ENCODE results near the gene ORM2.
"Not testable (repeated sequence)": the region's sequence is repeated elsewhere in the genome, so short reads cannot be mapped to it uniquely, and the experiment has no call there.

Gene ORM2

GRCh38 chr9:114329625-114330022, at the start of gene ORM2:
Gene ORM2, plus strand, starts transcription at chr9:114329869. Its CDS starts 36 bp downstream, at chr9:114329905.
- not testable (repeated sequence) for DNase-seq (ENCODE audit: low read depth)

- no peak for DNase-seq (ENCODE audit: low read depth)
Measured at GRCh38 chr9:114280636-114281472, 48.8 kb upstream of the ORM2 start.

DNA sequence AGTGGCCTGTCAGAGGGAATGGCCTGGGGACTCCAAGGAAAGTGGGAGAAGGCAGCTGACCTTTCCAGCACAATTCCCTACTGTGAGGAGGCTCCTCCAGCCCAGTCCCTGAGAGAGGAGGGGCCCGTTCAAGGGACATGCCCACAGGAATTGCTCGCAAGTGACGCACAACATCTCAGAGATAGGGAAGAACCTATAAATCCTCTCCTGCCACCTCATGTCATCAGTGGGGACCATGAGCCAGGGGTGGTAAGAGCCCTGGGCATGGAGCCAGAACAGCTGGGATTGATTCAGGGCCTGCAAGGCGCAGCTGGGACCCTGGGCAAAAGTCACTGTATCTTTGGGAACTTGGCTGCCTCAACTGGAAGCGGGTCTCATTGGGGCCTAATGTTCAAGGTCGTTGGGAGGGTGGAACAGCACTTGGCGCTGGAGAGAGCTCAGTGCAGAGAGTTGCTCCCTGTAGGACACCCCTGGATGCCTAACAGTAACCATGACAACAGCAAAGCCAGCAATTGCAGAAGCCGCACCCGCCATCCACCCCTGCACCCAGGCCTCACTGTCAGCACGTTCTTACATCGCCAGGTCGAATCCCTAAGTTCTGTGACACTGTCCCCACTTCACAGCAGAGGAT, 48.1 kb upstream of the ORM2 start:
- DNase-seq (ENCODE audit: low read depth), result no peak

GRCh38 chr9:114282104-114282485, 47.6 kb upstream of the ORM2 start:
- no peak for DNase-seq (ENCODE audit: low read depth)

- no peak for DNase-seq (ENCODE audit: low read depth)
Measured at GRCh38 chr9:114282507-114282906, 47.2 kb upstream of the ORM2 start.

- DNase-seq (ENCODE audit: low read depth), result peak; percentile 53
Measured at GRCh38 chr9:114282926-114283325, 46.7 kb upstream of the ORM2 start.

GRCh38 chr9:114283551-114284111, 46.0 kb upstream of the ORM2 start:
- DNase-seq (ENCODE audit: low read depth), result no peak

DNA sequence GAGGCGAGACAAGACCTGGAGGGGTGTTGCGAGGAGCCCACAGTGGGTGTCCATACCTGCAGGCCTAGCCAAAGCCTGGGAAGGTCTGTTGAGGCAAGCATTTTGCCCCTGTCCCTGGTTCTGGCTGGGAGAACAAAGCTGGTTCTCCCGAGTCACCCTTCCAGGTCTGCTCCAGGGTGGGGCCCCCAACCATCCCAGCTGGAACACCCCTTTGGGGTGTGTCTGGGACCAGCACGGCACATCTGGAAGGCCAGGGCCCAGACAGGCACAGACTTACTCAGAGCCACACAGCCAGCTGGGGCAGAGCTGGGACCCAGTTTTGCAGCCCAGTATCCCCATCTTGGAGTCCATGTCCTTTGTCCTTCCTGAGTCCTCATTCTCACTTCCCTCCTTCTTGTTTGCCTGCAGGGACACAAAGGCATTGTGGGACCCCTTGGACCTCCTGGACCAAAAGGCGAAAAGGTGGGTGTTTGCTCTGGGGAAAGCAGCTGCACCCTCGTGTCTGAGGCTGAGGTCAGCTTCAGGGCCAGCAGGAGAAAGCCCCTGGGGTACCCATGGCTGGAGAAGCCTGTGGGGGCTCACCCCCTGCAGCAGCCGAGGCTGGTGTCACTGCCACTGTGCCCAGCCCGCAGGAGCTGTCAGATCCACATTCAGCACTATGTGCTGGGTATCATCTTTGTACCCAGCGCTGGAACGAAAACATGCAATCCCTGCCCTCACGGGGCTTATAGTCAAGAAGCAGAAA, 45.2 kb upstream of the ORM2 start:
- no peak for DNase-seq (ENCODE audit: low read depth)

DNA sequence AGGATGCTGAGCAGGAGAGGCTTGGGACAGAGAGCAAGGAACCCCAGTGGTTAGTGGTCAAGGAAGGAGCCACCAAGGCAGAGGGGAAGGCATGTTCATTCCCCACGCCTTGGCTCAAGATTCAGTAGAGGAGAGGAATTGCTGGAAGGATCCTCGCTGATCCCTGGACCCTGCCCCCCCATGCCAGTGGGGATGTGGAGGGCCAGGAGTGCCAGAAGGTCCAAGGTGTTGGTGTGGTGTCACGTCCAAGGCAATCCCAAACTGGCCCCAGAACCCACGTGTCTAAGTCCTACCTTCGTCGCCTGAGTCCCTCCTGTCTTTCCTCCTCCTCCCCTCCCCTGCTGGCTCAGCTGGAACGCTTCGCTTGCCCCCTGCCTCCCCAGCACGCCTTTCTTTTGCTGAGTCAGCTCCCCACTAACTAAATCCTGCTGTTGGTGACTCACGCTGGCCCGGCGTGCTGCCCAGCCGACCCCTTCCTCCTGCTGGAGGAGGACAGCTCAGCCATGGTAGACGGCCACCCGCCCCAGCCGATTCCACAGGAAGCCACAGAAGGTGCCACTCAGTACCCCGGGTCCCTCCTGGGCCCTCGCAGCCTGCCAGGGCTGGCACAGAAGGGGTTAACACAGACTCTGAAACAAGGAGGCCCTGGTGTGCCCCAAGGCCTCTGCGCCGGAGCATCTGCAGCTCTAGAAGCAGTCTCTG, 44.4 kb upstream of the ORM2 start:
- peak; percentile 59 for DNase-seq (ENCODE audit: low read depth)

DNA sequence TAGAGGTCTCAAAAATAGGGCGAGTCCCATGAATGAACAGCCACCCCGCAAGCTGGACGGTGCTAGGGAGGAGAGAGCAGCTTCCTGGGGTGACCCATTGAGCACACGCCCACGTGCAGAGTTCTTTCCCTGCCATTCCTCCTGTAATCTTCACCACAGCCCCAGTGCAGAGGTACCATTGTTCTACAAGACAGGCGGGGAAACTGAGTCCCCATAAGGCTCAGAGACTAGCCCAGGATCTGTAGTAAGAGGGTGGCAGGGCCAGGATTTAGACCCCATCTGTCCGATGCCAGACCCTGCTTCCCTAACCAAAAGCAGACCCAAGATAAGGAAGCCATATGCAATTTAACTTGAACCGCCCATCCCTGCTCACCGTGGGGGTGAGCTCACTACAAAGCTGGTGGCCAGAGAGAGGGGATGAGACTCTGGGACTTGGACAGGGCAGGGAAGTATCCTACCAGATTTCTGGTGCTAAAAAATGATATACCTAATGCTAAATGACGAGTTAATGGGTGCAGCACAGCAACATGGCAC, 43.5 kb upstream of the ORM2 start:
- no peak for DNase-seq (ENCODE audit: low read depth)

DNA sequence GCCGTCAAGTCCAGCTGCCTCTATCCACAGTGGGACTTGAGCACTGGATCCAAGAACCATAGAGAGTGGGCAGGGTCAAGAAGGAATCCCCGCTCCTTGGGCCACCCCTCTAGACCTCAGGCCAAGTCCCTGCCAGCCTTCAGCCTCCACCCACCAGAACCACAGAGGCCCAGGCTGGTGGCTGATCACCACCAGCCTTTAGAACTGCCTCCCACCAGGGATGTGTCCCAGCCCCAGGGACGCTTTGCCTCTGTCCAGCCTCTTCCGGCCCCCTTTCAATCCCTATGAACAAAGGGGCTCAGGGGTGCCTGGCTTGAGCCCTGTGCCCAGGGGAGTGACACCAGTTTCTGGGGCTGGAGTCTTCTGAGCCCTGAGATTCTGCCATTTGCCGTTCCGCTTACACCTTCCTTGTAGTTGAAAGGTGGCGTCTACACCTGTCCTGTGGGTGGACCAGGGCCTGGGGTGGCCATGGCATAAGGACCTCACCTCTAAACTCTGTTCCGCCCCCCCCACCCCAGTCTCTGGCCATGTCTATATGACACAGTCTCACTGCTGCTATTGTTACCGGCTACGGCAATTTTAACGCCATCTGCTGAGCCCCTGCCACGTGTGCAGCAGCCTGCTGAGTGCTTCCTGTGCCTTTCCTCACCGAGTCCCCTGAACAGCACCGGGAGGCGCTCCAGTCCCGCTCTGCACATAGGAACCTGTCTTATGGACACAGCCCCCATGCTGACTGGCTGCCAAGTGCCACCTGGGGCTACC, 42.5 kb upstream of the ORM2 start:
- no peak for DNase-seq (ENCODE audit: low read depth)

DNA sequence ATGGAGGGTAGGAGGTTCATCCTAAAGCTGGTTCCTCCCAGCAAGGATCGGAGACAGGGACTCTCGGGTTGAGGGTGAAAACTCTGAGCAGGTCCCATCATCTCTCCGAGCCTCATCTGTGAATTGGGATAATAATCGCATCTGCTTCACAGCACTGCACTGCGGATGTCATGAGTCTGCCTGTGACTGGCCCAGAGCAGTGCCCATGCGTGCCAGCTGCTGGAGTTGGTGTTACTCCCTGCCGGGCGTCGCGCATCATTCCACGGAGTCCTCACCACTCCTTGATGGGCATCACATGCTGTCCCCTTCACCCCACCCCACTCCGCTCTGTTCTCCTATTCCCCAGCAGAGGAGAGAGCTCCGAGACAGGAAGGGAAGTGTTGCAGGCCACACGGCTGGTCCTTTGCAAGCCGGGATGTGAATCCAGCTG, 41.9 kb upstream of the ORM2 start:
- DNase-seq (ENCODE audit: low read depth), result no peak

DNA sequence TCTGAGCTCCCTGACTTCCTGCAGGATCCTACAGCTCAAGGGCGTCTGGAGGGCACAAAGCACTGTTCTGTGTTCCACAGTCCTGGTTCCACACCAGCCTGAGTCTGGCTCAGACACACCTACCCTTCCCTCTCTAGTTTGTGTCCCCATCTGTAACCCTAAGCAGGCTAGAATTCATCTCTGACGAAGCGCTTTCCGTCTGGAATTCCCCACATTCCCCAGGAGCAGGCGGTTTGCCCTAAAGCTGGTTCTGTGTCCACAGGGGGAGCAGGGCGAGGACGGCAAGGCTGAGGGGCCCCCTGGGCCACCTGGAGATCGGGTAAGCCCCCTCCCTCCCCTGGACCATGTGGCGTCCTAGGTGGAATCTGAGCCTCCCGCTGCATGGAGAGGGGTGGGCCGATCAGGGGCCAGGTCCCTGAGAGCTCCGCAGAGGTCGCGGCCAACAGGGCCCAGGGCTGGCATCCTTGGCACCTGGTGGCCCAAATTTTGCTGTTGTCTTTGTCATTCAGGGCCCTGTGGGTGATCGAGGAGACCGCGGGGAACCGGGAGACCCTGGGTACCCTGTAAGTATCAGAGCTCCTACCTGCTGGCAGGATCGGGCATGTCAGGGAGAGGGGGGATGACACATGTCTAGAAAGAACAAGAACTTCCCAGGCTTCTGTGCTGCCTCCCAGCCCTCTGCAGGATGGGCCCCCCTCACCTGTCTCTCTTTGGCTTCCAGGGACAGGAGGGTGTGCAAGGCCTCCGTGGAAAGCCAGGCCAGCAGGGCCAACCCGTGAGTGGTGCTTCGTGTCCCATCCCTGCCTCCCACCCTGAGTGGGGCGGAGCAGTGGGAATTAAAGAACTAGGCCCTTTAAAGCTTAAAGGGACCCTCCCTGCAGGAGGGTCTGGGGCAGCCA, 41.2 kb upstream of the ORM2 start:
- no peak for DNase-seq (ENCODE audit: low read depth)

DNA sequence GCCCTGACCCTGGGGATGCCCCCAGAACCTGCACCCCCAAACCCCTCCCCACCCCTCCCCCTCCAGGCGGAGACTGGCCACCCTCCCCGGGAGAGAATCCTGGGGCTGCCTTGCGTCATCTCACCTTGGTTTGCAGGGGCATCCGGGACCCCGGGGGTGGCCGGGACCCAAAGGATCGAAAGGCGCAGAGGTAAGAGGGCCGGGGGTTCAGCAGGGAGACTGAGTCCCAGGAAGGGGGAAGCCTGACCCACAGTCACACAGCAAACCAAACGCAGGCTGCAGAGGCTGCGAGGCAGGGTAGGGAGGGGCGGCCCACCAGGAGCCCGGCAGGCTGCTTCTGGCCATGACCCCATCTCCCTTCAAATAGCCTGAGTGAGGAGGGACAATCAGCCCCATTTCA, 40.6 kb upstream of the ORM2 start:
- DNase-seq (ENCODE audit: low read depth), result no peak

DNA sequence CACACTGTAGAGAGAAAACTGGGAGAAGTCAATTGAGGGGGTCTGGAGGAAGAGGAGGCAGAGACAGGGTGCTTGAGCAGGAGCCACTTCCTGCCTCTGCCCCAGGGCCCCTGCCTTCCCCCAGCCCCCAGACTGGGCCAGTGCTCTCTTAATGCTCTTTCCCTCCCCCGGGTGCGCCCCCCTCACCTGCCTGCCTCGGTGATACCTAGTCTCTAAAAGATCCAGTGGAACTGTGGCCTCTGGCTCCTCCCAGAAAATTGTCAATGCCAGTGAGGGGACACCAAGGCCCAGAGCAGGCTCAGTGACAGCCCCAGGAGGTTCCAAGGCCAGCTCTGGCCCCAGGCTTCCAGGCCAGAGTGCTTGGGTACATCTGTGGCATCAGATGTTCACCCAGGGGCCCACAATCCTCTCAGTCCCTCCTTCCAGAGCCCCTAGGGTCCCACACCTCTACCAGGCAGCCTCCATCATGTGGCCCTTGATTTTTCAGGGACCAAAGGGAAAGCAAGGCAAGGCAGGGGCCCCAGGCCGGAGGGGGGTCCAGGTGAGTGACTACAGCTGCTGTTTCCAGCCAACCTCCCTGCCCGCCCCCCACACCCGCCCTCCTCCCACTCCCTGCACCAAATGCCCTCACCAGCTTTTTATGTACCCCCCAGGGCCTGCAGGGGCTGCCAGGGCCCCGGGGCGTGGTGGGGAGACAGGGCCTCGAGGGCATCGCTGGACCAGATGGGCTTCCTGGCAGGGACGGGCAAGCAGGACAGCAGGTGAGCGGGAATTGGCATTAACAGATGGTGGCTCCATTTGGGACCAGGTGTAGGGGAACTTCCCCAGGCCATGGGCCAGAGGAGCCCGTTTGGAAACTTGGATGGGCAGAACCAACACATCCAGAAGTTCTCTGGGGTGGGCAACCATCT, 39.8 kb upstream of the ORM2 start:
- DNase-seq (ENCODE audit: low read depth), result no peak

GRCh38 chr9:114290561-114290986, 39.1 kb upstream of the ORM2 start:
- no peak for DNase-seq (ENCODE audit: low read depth)

DNA sequence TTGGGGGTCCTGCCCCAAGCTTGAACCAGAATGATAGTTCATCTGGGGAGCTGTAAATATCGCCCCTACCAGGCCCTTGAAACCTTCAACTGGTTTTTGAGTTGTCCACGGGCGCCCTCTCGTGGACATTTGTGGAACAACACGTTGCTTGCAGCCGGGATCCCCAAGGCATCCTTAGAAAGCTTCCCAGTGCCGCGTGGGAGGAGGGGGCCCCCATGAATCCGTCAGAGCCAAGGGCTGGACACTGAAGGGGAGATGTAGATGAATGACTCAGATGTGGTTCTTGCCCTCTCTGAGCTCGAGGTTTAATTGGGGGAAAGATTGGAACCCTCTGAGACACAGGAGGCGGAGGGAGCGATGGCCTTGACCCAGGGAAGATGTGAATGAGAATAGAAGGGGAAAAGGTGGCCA, 38.6 kb upstream of the ORM2 start:
- DNase-seq (ENCODE audit: low read depth), result peak; percentile 38

GRCh38 chr9:114291886-114292590, 37.6 kb upstream of the ORM2 start:
- no peak for DNase-seq (ENCODE audit: low read depth)

Data from HS-5 (cell line).